Lung (tissue), 12 donors: ENCODE results near the gene CCNG2. TPM values are rescaled to one million over a fixed set of nuclear protein-coding genes. Genes with fewer than 3 reads are reported as not detected.

Experiments
- ATAC-seq: fragments of 200-7000 bp; cut with Tn5 transposase; one replicate; pipeline ENCODE4 v1.9.1; 2020; ENCODE audit warnings: moderate number of reproducible peaks; ENCODE audit not compliant: insufficient read depth, low FRiP score
- DNase-seq, 3 donors: peaks; one replicate each; pipeline ENCODE4 v3.0.0-alpha.2; 2013 to 2017
- H3K27ac ChIP-seq, 2 donors: one replicate each; pipeline ENCODE4 v1.5.1; 2013; ENCODE audit warnings: mild to moderate bottlenecking in 2 of 2, moderate library complexity in 2 of 2, control low read depth in 1 of 2, inconsistent platforms in 1 of 2, low read depth in 1 of 2, low read length in 1 of 2
- H3K27me3 ChIP-seq, 3 donors: one replicate each; pipeline ENCODE4 v1.5.1; 2013; ENCODE audit warnings: low read length in 2 of 3; ENCODE audit not compliant: control insufficient read depth in 3 of 3, insufficient read depth in 3 of 3
- H3K36me3 ChIP-seq, 4 donors: one replicate each; pipeline ENCODE4 v1.5.1; 2013; ENCODE audit warnings: low read length in 4 of 4, mild to moderate bottlenecking in 1 of 4, moderate library complexity in 1 of 4; ENCODE audit not compliant: control insufficient read depth in 4 of 4, insufficient read depth in 4 of 4
- H3K4me1 ChIP-seq, 5 donors: one replicate each; pipeline ENCODE4 v1.5.1; 2013; ENCODE audit warnings: low read length in 5 of 5, mild to moderate bottlenecking in 2 of 5, moderate library complexity in 1 of 5; ENCODE audit not compliant: control insufficient read depth in 5 of 5, insufficient read depth in 5 of 5
- H3K4me3 ChIP-seq: one replicate; pipeline ENCODE4 v1.5.1; 2013; ENCODE audit warnings: mild to moderate bottlenecking, control low read depth, moderate library complexity
- H3K9ac ChIP-seq, 2 donors: one replicate each; pipeline ENCODE4 v1.5.1; 2013; ENCODE audit warnings: low read length in 2 of 2, control low read depth in 1 of 2; ENCODE audit not compliant: insufficient read depth in 1 of 2
- H3K9me3 ChIP-seq, 4 donors: one replicate each; pipeline ENCODE4 v1.5.1; 2013; ENCODE audit warnings: low read length in 3 of 4, mild to moderate bottlenecking in 1 of 4, moderate library complexity in 1 of 4; ENCODE audit not compliant: control insufficient read depth in 4 of 4, insufficient read depth in 3 of 4
- CTCF ChIP-seq: IDR thresholded peaks from 2 replicates; pipeline ENCODE4 v1.5.1; 2012; ENCODE audit warnings: mild to moderate bottlenecking; ENCODE audit errors: control extremely low read depth, extremely low read depth
- WGBS, 2 donors: extraction: QIAGEN DNeasy Blood & Tissue Kit; methylation state at CpG; one replicate each; pipeline ENCODE4 v1.1.7; 2013; 5-methylcytosine and 5-hydroxymethylcytosine counted together
- polyA plus RNA-seq, 2 donors: library from polyadenylated mRNA; stranded (reverse); fragments of 200-250 nt; gene quantifications; one replicate each; pipeline ENCODE4 v1.2.1, GENCODE V29; 2013
- total RNA-seq, 2 donors: library from RNA; depleted of rRNA in 1 of 2; stranded (reverse); fragments of >200 nt in 1 of 2; gene quantifications; one replicate each; pipeline ENCODE4 v1.2.1, GENCODE V29; 2014 to 2021
- donor health status: control.
- donor health status: control.
- donor health status: Bipolar disorder and iron deficiency.
- donor health status: healthy.
- donor health status: DM: yes; HTN: yes; CAD: no.

Gene CCNG2
- total and polyA plus RNA-seq, 4 donors: 9.6 to 92.7 (median 25.8) TPM

GRCh38 chr4:77203380-77204197 is 46.6 kb downstream of the CCNG2 start:
- TF ChIP-seq CTCF: peak; percentile 79

DNA sequence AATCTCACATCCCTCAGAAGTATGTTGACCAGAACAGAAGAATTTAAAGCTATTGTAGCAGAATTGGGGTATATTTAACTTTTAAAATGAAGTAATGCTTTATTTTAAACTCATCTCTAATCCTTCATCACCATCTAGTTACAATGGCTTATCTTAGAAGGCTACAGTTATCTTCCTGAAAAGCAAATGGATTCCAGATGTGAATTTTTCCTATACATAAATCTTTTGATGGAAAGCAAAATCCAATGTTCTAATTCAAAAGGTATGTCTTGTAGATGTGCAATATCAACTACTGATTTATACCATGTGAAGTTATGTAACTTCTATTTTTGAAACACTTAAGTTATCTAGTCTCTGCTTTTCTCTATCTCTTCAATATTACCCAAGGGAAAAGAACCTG is 47.6 kb downstream of the CCNG2 start:
- no peak for ATAC-seq
- H3K9ac ChIP-seq: no peak overlapping the region
- TF ChIP-seq CTCF: no peak

More at GRCh38 chr4:77203380-77204197, 46.6 kb downstream of the CCNG2 start:
- H3K4me3 ChIP-seq: no peak overlapping the region
- no peaks in the 10 kb centered on the region for H3K27me3 ChIP-seq
- no peak overlapping the region for H3K27ac ChIP-seq
- H3K36me3 ChIP-seq: no peaks in the 10 kb centered on the region
- H3K9ac ChIP-seq: no peak overlapping the region
- H3K4me1 ChIP-seq: no peaks in the 10 kb centered on the region
- WGBS, 2 donors: 16 to 19% methylated on average over 8 of the region's 8 CpGs
- H3K9me3 ChIP-seq: no peaks in the 10 kb centered on the region
- peak; percentile 69 to 89 (median 89) for DNase-seq
- ATAC-seq: peak; percentile 50

GRCh38 chr4:77209012-77209411 is 52.0 kb downstream of the CCNG2 start:
- Histone ChIP-seq H3K4me1 (no peaks in the 10 kb centered on the region), H3K4me3 (no peak overlapping the region), H3K27ac (no peak overlapping the region), H3K36me3 (no peaks in the 10 kb centered on the region), H3K27me3 (no peaks in the 10 kb centered on the region), H3K9me3 (no peaks in the 10 kb centered on the region), H3K9ac (no peak overlapping the region)
- 75 to 98% methylated on average over 1 of the region's 1 CpG for WGBS, 2 donors
- no peak for TF ChIP-seq CTCF
- DNase-seq (peak in 1 of 3 donors; percentile 38), ATAC-seq (no peak)

More for the DNA sequence above, 47.6 kb downstream of the CCNG2 start:
- Histone ChIP-seq H3K27ac (no peak overlapping the region), H3K4me3 (no peak overlapping the region), H3K4me1 (no peaks in the 10 kb centered on the region), H3K9me3 (no peaks in the 10 kb centered on the region), H3K36me3 (no peaks in the 10 kb centered on the region), H3K27me3 (no peaks in the 10 kb centered on the region)
- DNase-seq: no peak
